Measurements from ENCODE around the gene FNDC3B.

FNDC3B gene

GRCh38 chr3:172103724-172104123 is 64.3 kb downstream of the FNDC3B start:
- Histone ChIP-seq H3K9me3 (ENCODE audit: control insufficient read depth, insufficient read depth, low read depth, low read length) (no peaks in the 10 kb centered on the region), H3K27ac (ENCODE audit: extremely low read depth, low read depth, low read length) (no peak overlapping the region), H3K4me1 (ENCODE audit: control insufficient read depth, insufficient read depth, low read length) (peaks cover 12% of the 10 kb centered on the region), H3K4me3 (ENCODE audit: low read depth, low read length) (no peak overlapping the region), H3K36me3 (ENCODE audit: control insufficient read depth in 2 of 2, insufficient read depth in 1 of 2, low read length in 2 of 2) (no peaks in the 10 kb centered on the region)
- ChIA-PET CTCF (interaction anchor here (0.6 kb wide), 1 partner anchor 1087 kb away, joined by 3 read pairs; no protein-coding TSS in a partner anchor), POLR2A (no interaction called here)
- no peak for TF ChIP-seq SP3 (tag by site-specific recombination; IDR thresholded peaks at IDR 0.05)
- peak; percentile 91 for TF ChIP-seq PRDM6 (tag by site-specific recombination; IDR thresholded peaks at IDR 0.05)
- no peak for TF ChIP-seq ZNF488 (tag by site-specific recombination; IDR thresholded peaks at IDR 0.05)
- 0 out of 2 replicates have a peak, but pooled peaks have one; percentile 18 for TF ChIP-seq ZNF692 (tag by site-specific recombination; IDR thresholded peaks at IDR 0.05)
- no peak for TF ChIP-seq ZBTB26 (tag by site-specific recombination; optimal IDR thresholded peaks at IDR 0.05)
- TF ChIP-seq ZNF610 (tag by site-specific recombination; IDR thresholded peaks at IDR 0.05; ENCODE audit: borderline replicate concordance): no peak
- TF ChIP-seq ZNF600 (tag by site-specific recombination; IDR thresholded peaks at IDR 0.05): 0 out of 2 replicates have a peak, but pooled peaks have one; percentile 16
- TF ChIP-seq YY2 (tag by site-specific recombination; IDR thresholded peaks at IDR 0.05): no peak
- no peak for TF ChIP-seq GLI2 (tag by site-specific recombination; IDR thresholded peaks at IDR 0.05; ENCODE audit: borderline replicate concordance, low read depth)
- no peak for TF ChIP-seq ZNF354C (tag by site-specific recombination; IDR thresholded peaks at IDR 0.05; ENCODE audit: borderline replicate concordance, low read depth)

GRCh38 chr3:172104471-172105072 is 65.2 kb downstream of the FNDC3B start:
- ChIA-PET POLR2A (interaction anchor here (0.7 kb wide), 1 partner anchor 65 kb away, joined by 4 read pairs; no protein-coding TSS in a partner anchor), CTCF (no interaction called here)
- Histone ChIP-seq H3K4me1 (ENCODE audit: control insufficient read depth, insufficient read depth, low read length) (peaks cover 12% of the 10 kb centered on the region), H3K9me3 (ENCODE audit: control insufficient read depth, insufficient read depth, low read depth, low read length) (no peaks in the 10 kb centered on the region), H3K27ac (ENCODE audit: extremely low read depth, low read depth, low read length) (no peak overlapping the region), H3K4me3 (ENCODE audit: low read depth, low read length) (no peak overlapping the region), H3K36me3 (ENCODE audit: control insufficient read depth in 2 of 2, insufficient read depth in 1 of 2, low read length in 2 of 2) (no peaks in the 10 kb centered on the region)
- TF ChIP-seq TSHZ1 (tag by site-specific recombination; IDR thresholded peaks at IDR 0.05; ENCODE audit: borderline replicate concordance) (no peak), ZNF223 (tag by site-specific recombination; IDR thresholded peaks at IDR 0.05) (no peak), ZNF624 (tag by site-specific recombination; IDR thresholded peaks at IDR 0.05) (no peak), ZNF677 (tag by site-specific recombination; IDR thresholded peaks at IDR 0.05) (no peak), ZNF26 (tag by site-specific recombination; IDR thresholded peaks at IDR 0.05) (no peak), ZNF600 (tag by site-specific recombination; IDR thresholded peaks at IDR 0.05) (peak; percentile 41; the same call in 1 of the 2 replicates), ZBTB6 (tag by site-specific recombination; IDR thresholded peaks at IDR 0.05) (peak; percentile 58), ZBTB17 (tag by site-specific recombination; IDR thresholded peaks at IDR 0.05) (peak; percentile 26; the same call in 1 of the 2 replicates), IKZF3 (tag by site-specific recombination; IDR thresholded peaks at IDR 0.05) (peak; percentile 50; the same call in 1 of the 2 replicates), OSR2 (tag by site-specific recombination; IDR thresholded peaks at IDR 0.05) (peak; percentile 50; the same call in 1 of the 2 replicates), YY1 (tag by site-specific recombination; IDR thresholded peaks at IDR 0.05) (no peak), ZNF140 (tag by site-specific recombination; IDR thresholded peaks at IDR 0.05) (no peak)
